IPS DF 19.7 (cell line): ENCODE data around the gene SRA1.

Experiments used
- DNase-seq: peaks from one replicate; pipeline ENCODE4 v3.0.0-alpha.2; 2013; ENCODE audit warnings: low read depth, low spot score

The SRA1 gene

DNA sequence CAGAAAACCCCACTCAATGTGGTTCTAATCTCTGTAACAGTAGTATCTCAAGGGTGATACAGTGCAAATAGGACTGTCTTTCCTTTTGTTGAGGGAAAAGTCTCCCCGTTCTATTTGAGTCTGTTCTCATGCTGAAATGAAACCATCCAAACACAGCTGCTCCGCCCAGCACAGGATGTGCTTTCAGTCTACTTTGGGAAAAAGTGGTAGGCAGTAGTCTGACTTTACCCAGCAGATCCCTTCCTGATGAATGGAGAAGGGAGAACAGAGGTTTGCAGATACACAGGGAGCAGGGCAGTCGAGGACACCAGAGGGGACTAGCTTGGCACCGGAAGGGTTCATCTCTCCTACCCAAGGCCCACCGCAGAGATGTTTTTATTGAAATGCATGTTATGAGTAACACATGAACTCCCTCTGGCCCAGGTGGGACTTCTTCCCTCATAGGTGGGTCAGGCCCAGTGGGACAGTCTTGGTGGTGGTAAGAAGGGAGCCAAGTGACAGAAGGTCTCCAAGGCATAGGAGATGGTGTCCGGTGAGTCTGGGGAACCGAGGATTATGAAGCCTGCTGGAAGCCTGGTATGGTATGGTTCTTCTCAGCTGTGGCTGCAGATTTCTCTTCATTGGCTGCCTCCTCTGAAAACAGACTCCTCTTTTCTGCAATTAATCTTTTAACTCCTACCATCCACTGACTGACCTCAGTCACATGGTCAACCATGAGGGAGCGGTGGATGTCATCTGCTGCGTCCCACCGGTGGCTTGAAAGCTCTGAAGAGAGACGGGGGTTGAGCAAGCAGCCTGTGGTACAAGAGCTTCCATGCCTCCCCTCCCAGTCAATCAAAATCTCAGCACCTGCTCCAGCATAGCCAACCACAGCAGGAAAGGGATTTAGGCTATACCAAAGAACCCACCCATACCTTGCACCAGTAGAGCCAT, 6.9 kb downstream of the SRA1 start:
- DNase-seq, result no peak

DNA sequence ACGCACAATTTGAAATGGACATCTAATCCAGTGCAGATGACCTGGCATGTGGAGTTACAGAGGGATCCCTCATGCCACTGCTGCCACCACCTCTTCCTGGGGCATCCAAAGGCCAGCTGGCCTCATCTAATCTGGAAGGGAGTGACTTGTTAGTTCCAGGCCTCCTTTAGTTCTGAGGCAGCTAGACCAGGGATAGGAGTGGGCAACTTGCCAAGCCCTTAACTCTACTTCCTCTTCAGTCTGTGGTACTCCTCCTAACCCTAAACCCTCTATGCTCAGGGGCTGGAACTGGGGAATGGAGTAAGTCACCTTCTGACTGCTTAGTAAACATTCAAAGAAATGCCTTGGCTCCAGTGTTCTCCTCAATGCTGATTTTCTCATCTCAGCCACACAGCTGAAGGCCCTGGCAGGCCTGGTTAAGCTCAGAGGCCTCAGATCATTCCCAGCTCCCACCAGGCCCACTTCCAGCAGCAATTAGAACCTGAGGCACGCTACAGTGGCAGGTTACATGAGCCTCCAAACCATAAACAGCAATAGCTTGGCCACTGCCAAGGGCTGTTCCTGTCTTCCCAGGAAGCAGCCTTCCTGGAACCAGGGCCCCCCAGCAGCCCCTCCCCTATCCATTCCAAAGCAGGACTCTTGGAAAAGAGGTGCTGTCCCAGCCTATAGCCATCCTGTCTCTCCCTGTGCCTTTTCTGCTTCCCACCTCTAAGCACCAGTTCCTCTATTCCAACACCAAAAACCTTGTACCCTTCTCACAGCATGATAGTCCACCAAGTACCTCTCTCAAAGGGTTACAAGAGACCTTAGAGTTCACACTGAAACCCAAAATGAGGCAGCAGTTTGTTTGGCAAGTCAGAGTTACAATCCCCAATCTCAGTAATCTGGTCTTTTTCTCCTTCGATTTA, 7.8 kb downstream of the SRA1 start:
- no peak for DNase-seq

DNA sequence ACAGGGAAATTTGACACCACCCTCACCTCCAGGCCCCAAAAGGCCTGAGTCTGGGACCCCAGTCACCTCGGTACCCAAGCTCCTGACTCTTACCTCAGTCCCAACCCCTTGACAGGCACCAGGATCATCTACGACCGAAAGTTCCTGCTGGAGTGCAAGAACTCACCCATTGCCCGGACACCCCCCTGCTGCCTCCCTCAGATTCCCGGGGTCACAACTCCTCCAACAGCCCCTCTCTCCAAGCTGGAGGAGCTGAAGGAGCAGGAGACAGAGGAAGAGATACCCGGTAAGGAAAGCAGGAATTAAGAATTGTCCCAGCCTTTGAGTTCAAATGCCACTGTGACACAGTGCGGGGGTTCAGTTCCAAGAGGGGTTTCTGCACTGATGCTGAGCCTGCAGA, 8.5 kb downstream of the SRA1 start:
- DNase-seq, result no peak

DNA sequence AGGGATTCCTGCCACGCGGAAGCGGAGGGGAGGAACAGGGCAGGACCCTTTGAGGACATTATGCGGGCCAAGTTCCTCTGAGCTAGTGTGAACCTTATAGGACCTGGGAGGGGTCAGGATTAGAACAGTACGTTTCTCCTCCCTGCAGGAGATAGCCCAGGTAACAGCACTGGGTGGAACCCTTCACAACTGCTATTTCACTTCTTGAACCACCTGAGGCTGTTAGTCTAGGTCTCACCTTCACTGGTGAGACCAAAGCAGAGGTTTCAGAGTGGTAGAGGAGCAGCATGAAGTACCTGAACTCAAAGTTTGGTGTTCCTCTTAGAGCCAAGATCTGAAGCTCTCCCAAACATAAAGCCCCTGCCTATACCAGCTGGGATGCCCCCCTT, 9.0 kb downstream of the SRA1 start:
- peak; percentile 17 for DNase-seq

DNA sequence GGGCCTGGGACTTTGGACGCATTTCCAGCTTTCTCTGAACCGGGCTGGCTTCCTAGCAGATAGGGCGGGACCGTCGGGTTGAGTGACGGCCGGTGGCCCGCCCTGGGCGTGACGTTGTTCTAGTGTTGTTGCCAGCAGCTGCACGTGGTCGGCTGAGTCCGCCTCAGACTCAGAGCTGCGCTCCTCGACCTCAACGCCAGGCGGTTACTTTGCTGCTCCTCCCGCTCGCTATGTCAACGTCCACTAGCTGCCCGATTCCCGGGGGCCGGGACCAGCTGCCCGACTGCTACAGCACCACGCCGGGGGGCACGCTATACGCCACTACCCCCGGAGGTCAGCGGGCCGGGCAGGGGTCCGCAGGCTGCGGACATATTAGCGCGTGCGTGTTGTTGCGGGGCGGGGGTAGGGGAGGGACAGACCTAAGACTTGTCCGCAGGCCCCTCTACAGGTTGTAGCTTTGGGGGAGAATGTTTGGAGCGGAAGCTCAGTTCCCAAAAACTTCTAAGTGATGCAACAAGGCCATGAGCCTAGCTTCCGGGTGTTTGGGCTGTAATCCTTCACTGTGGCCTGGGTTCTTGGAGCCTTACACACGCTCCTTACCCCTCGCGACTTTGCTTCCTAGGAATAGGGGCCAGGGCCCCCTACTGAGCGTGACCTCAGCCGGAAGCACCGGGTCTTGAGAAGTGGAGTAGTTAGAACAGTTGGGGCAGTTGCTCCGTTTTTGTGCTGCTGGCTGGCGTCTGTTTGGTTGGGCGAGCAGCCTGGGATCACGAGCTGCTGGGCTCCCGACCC, 9.6 kb downstream of the SRA1 start, which contains the start of gene EIF4EBP3:
Gene EIF4EBP3 (plus strand): TSS at position 155 of the 792 bp plus-strand sequence. CDS start 76 bp downstream, at position 231.
- peak; percentile 92 for DNase-seq

DNA sequence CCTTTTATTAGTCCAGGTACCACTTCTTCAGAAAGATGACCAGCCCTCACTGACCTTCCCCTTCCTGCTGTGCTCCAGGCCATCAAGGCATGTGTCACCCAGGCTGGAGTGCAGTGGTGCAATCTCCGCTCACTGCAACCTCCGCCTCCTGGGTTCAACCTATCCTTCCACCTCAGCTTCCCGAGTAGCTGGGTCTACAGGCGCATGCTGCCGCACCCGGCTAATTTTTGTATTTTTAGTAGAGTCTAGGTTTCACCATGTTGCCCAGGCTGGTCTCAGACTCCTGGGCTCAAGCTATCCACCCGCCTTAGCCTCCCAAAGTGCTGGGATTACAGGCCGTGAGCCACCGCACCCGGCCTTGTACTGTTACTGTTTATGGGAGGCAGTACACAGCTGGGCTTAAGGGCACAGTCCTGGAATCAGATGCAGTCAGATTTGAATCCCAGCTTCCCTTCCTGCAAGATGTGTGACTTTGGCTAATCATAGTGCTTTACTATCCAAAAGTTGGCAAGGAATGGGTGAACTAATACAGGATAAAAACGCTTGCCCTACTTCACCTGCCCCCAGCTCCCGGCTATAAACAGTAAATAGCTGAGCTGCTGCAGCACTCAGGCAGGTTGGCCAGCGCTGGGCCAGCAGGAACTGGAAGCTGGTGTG, 10.3 kb downstream of the SRA1 start:
- DNase-seq, result no peak

DNA sequence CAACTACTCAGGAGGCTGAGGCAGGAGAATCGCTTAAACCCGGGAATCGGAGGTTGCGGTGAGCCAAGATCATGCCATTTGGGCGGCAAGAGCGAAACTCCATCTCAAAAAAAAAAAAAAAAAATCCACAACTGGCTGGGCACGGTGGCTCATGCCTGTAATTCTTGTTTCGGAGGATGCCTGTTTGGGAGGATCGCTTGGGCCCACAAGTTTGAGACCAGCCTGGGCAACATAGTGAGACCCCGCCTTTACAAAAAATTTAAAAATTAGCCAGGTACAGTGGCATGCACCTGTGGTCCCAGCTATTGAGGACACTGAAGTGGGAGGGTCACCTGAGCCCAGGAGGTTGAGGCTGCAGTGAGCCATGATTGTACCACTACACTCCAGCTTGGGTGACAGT, 11.7 kb downstream of the SRA1 start:
- DNase-seq, result no peak

DNA sequence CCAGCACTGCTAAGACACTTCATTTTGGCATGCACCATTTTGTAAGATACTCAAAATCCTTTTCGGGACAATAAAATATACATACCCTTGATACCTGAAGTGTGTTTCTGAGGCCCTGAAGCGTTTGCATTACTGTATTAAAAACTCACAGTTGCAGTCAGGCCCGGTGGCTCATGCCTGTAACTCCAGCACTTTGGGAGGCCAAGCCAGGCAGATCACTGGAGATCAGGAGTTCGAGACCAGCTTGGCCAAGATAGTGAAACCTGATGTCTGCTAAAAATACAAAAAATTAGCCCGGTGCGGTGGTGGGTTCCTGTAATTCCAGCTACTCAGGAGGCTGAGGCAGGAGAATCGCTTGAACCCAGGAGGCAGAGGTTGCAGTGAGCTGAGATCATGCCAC, 12.3 kb downstream of the SRA1 start:
- no peak for DNase-seq

DNA sequence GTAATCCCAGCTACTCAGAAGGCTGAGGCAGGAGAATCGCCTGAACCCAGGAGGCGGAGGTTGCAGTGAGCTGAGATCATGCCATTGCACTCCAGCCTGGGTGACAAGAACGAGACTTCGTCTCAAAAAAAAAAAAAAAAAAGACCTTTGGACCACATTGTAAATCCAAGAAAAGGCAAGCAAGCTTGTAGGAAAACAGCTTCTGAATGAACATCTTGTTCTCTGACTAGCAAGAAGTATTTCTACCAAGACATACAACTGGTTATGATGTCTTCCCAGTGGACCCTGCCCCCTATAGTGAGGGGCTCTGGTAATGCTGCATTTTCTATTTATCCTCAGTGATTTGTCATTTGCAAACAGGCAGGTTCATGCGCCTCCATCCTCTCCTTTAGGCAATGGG, 14.3 kb downstream of the SRA1 start:
- no peak for DNase-seq

DNA sequence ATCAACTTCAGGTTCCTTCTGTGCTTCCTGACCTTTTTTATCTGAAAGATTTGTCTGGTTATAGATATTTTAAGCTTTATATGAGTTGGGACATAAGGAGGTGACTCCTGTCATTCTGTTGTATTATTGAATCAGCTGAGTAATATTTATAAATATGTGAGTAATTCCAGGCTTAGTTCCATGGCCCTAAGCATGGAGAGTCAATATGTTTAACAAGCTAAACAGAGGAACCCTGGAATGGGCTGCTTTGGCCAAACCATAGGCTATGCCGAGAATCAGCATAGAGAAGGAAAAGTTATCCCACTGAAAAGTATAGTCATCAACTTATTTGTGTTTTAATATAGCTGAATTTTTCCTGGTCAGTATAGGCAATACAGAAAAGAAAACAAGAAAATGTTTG, 17.0 kb downstream of the SRA1 start:
- no peak for DNase-seq

DNA sequence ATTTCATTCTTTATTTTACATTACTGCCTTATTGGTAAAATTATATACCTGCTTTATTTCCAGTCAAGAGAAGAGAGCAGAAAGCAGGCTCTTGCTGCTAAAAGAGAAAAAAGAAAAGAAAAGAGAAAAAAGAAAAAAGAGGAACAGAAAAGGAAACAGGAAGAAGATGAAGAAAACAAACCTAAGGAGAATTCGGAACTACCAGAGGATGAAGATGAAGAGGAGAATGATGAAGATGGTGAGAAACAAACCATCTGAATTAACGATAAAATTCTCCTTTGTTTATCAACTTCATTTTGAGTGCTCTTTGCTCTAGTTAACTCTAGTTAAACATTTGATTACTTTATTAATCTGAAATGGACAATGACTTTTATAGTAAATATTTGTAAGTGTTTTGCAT, 33.3 kb downstream of the SRA1 start:
- DNase-seq, result no peak

DNA sequence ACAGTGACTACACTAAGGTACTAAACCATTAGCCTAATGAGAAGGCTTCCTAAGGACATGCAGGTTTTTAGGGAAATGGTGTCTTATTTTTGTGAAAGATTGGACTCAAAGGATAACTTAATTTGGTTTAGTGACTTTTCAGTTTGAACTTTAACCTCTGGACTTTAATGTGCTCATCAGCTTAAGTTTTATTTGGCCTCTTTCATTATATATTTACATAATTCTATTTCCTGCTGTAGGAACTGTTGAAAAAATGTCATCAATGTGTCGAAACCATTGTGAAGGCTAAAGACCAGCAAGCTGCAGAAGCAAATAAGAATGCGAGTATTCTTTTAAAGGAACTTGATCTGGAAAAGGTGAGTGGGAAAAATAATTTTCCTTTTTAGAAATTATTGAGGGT, 44.1 kb downstream of the SRA1 start:
- no peak for DNase-seq

DNA sequence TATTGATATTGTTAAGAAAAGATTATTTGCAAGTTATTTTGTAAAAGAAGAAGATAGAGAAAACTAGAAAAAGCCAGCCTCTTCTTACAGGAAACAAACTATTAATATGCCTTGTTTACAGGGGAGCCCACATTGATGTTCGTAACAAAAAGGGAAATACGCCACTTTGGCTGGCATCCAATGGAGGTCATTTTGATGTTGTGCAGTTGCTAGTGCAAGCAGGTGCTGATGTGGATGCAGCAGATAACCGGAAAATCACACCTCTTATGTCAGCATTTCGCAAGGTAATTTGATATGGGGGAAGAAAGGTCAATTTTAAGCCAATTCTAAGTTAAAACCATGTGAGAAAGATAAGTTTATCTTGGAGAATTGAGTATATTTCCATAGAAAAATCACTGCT, 47.4 kb downstream of the SRA1 start:
- DNase-seq, result no peak

DNA sequence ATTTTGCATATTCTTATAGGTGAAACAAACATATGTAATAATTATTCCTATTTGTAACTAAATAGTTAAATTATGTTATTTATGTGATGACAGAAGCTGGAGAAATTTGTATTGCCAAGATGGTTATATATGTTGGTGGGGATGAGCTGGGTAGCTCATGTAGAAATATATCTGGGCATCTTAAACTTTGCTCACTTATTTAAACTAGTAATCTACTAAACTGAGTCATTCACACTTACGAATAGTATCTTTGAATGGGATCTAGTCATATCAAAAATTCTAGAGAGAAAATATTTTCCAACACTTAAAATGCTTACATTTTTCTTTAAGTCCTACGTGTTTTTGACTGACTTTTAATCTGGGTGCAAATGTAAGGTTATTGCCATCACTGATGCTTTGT, 54.4 kb downstream of the SRA1 start:
- DNase-seq, result no peak
